Measurements from ENCODE around the gene CYP26B1. TPM values are rescaled to one million over a fixed set of nuclear protein-coding genes. Genes with fewer than 3 reads are reported as not detected.
A peak's percentile ranks its signal among the peaks of the same experiment; 100 is the strongest.

The CYP26B1 gene
- total RNA-seq, 1 donor from 2014 or later = not detected

DNA sequence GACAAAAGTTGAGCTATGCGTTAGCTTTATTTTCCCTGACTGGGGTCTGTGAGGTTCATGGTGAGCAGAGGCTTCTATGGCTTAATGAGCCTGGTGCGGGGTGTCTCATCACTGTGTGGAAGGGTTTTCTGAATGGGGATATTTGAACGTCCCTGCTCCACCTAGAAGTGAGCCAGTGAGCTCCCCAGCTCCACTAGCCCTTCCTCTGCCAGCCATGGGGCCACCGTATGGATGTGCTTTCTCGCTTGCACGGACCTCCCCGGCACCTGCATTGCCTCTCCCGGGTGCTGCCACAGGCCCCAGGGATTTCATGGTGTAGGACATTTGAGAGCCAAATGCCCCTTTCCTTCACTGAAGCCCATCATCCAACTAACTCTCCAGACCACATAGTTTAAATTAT lies 37.8 kb downstream of the CYP26B1 start:
- intact Hi-C loops (cut with micrococcal nuclease) = no loop called here
- Mint-ChIP-seq H3K9me3 (no peaks in the 10 kb centered on the region), H3K4me1 (no peaks in the 10 kb centered on the region), H3K36me3 (ENCODE audit: low read depth) (no peaks in the 10 kb centered on the region), H3K4me3 (no peak overlapping the region), H3K27me3 (no peaks in the 10 kb centered on the region), H3K27ac (no peak overlapping the region)
- no peak for DNase-seq

DNA sequence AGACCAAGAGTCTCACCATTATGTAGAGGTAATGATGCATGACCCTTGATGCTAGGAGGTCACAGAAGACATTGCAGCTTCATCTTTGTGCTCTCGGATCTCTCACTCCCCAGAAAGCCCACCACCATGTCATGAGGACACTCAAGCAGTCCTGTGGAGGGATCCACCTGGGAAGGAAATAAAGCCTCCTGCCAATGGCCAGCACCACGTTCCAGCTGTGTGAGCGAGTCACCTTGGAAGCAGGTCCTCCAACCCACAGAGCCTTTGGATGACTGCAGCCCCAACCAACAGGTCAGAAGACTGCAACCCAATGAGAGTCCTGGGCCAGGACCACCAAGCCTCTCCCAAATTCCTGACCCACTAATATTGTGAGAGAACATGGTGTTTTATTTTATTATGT lies 38.4 kb downstream of the CYP26B1 start:
- Mint-ChIP-seq H3K27me3 (no peaks in the 10 kb centered on the region), H3K36me3 (ENCODE audit: low read depth) (no peaks in the 10 kb centered on the region), H3K27ac (no peak overlapping the region), H3K4me3 (no peak overlapping the region), H3K4me1 (no peaks in the 10 kb centered on the region), H3K9me3 (no peaks in the 10 kb centered on the region)
- intact Hi-C loops (cut with micrococcal nuclease) = no loop called here
- DNase-seq = no peak

DNA sequence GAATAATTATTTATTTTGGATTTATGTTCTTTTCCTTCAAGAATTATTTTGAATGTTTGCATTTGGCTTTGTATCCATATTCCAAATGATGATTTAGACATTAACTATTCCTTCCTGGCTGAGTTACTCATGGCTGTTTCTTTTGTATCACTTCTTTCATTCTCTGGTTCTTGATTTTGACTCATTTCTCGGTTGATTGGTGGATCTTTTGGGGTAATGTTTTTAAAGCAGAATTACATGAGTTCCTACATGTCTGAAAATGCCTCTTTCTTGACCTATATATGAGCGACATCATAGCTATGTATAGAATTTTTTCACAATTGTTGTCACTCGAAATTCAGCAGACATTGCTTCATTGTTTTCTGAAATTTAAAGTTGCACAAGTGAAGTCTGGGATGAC lies 39.5 kb downstream of the CYP26B1 start:
- no peak overlapping the region for H3K4me3 Mint-ChIP-seq

DNA sequence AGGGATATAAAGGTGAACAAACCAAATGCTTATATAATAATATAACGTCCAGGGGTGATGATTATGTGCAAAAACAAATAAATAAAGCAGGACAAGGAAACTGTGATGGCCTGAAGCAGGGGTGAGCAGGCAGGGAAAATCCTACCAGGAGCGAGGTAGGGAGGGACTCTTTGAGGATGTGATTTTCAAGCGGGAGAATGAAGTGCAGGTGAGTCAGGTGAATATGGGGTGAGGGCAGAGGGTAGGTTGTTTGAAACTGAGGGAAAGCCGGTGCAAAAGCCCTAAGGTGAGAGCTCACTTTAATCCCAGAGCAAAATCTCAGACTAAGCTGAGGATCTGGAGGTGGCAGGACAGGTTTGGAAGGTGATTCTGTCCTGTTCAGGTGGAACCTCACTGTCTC lies 40.7 kb downstream of the CYP26B1 start:
- Mint-ChIP-seq H3K27me3 (peaks cover 4% of the 10 kb centered on the region), H3K4me3 (no peak overlapping the region), H3K9me3 (no peaks in the 10 kb centered on the region), H3K36me3 (ENCODE audit: low read depth) (no peaks in the 10 kb centered on the region), H3K4me1 (no peaks in the 10 kb centered on the region), H3K27ac (no peak overlapping the region)
- intact Hi-C loops (cut with micrococcal nuclease) = no loop called here
- no peak for DNase-seq

More for the DNA sequence above, 39.5 kb downstream of the CYP26B1 start:
- intact Hi-C loops (cut with micrococcal nuclease) = no loop called here
- Mint-ChIP-seq H3K27me3 (no peaks in the 10 kb centered on the region), H3K36me3 (ENCODE audit: low read depth) (no peaks in the 10 kb centered on the region), H3K27ac (no peak overlapping the region), H3K9me3 (no peaks in the 10 kb centered on the region), H3K4me1 (no peaks in the 10 kb centered on the region)
- DNase-seq = no peak

DNA sequence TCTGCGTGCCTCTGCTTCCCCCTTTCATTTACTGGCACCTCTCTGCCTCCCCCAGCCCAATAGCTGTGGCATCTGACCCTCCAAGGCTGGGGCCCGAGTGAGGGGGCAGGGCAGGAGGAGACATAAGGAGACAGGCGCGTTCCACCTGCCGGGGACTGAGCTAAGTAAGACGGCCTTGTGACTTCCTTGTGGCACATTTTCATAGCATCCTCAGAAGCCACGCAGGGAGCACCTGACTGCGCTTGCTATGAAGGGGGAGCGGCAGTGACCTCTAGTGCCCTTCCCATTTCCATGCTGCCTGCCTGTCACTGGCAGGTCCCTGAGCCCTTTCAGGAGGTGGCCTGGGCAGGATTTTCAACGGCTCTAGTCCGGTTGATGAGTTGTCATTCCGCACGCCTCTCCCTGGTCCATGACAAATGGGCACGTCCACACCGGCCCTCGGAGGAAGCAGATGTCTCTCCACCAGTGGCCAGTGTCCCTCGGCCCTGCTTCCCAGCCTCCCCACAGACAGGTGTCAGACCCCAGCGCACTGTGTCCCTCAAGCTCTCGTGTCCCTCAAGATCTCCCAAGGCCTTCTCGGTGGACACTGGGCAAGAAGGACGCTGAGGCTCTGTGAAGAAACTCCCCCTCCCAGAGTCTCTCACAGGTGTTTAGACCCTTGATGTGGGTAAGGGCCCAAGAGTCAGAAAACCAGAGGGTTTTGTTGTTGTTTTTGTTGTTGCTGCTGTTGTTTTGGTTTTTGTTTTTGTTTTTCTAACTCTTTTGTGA lies 42.7 kb downstream of the CYP26B1 start:
- peaks cover 6% of the 10 kb centered on the region for H3K27me3 Mint-ChIP-seq
- no peaks in the 10 kb centered on the region for H3K9me3 Mint-ChIP-seq
- H3K4me3 Mint-ChIP-seq = no peak overlapping the region
- no peaks in the 10 kb centered on the region for H3K36me3 Mint-ChIP-seq (ENCODE audit: low read depth)
- no peak for DNase-seq
- intact Hi-C loops (cut with micrococcal nuclease) = no loop called here
- no peak overlapping the region for H3K27ac Mint-ChIP-seq
- no peaks in the 10 kb centered on the region for H3K4me1 Mint-ChIP-seq

DNA sequence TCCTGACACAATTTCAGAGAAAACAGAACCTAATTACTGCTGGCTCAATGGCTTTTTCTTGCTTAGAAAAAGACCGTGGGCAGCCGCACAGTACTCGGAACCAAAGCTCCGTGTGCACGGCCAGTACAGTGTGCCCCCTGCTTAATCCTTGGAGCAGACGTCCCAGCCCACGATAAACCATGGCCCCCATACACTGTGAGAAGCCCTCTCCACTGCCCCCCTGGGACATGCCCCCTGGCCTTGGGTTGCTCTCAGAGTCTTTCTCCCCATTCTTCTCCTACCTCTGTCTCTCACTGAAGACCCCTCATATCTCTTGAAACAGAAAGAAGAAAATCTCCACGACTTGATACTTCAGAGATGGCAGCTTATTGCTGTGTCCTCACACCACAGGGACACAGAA lies 44.0 kb downstream of the CYP26B1 start:
- Mint-ChIP-seq H3K27me3 (peaks cover 6% of the 10 kb centered on the region), H3K4me1 (no peaks in the 10 kb centered on the region), H3K27ac (no peak overlapping the region), H3K4me3 (no peak overlapping the region), H3K9me3 (no peaks in the 10 kb centered on the region), H3K36me3 (ENCODE audit: low read depth) (no peaks in the 10 kb centered on the region)
- intact Hi-C loops (cut with micrococcal nuclease) = no loop called here
- DNase-seq = no peak

DNA sequence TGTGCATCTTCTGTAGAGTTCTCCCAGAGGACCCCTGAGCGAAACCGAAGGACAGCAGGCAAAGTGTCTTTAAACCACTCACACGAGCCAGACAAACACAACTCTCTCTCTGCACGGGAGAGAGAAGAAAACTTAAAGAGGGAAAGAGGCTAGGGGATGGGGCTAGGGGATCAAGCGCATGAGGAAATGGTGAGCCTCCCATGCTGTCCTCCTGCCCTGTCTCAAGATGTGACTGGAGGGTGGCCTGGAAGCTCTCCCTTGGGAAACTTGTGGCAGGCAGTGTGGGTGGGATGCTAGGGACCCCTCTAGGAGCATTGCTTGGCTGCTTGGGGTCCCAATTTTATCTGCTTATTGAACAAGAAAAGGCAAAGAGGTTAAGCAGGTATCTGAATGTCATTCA lies 44.5 kb downstream of the CYP26B1 start:
- Mint-ChIP-seq H3K9me3 (no peaks in the 10 kb centered on the region), H3K4me3 (no peak overlapping the region), H3K27ac (no peak overlapping the region), H3K27me3 (peaks cover 6% of the 10 kb centered on the region), H3K36me3 (ENCODE audit: low read depth) (no peaks in the 10 kb centered on the region), H3K4me1 (no peaks in the 10 kb centered on the region)
- DNase-seq = no peak
- intact Hi-C loops (cut with micrococcal nuclease) = no loop called here

DNA sequence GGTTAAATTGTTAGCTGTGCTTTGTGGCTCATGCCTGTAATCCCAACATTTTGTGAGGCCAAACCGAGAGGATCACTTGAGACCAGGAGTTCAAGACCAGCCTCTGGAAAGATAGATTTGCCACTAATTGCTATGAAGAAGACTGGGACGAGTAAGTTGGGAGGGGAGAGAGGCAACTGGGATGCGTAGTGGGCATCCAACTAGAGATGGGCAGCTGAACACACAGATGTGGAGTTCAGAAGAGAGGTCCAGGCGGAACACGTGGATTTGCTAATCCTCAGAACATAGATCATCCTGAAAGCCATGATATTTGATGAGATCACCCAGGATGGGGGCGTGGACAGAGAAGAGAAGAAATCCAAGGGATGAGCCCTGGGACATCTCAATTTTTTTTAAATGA lies 48.7 kb downstream of the CYP26B1 start:
- Mint-ChIP-seq H3K27ac (no peak overlapping the region), H3K9me3 (no peaks in the 10 kb centered on the region), H3K4me1 (no peaks in the 10 kb centered on the region), H3K4me3 (no peak overlapping the region), H3K36me3 (ENCODE audit: low read depth) (no peaks in the 10 kb centered on the region), H3K27me3 (peaks cover 6% of the 10 kb centered on the region)
- intact Hi-C loops (cut with micrococcal nuclease) = no loop called here
- no peak for DNase-seq

DNA sequence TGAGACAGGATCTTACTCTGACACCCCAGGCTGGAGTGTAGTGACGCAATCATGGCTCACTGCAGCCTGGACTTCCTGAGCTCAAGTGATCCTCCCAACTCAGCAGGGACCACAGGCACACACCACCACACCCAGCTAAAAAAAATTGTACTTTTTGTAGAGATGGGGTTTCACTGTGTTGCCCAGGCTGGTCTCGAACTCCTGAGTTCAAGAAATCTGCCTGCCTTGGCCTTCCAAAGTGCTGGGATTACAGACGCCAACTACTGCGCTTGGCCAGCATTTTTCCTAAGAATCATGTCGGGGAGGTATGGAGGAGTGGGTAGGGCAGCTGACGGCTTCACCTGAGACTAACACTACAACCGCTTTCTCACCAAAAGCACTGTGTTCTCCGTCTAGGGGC lies 50.4 kb downstream of the CYP26B1 start:
- no peaks in the 10 kb centered on the region for H3K36me3 Mint-ChIP-seq (ENCODE audit: low read depth)
- no peaks in the 10 kb centered on the region for H3K4me1 Mint-ChIP-seq
- no peak overlapping the region for H3K4me3 Mint-ChIP-seq
- no peak for DNase-seq
- intact Hi-C loops (cut with micrococcal nuclease) = no loop called here
- H3K27me3 Mint-ChIP-seq = peaks cover 2% of the 10 kb centered on the region
- H3K9me3 Mint-ChIP-seq = no peaks in the 10 kb centered on the region
- no peak overlapping the region for H3K27ac Mint-ChIP-seq

DNA sequence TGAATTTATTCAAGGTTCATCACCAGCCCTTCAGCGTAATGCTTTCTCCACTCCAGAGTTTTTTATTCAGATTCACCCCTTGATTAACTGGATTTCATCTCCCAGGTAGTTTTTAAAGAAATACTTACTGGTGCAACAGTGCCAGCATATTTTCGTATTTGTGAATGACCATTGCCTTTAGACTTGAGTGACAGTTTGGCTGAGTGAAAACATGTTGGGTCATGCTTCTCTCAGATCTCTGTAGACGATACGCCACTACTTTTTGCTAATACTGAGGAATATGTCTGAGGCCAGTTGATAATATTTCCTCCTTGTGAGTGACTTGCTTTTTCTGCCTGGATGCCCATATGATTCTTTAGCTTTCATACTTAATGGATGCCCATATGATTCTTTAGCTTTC lies 51.5 kb downstream of the CYP26B1 start:
- no peaks in the 10 kb centered on the region for H3K4me1 Mint-ChIP-seq
- H3K27me3 Mint-ChIP-seq = no peaks in the 10 kb centered on the region
- H3K9me3 Mint-ChIP-seq = no peaks in the 10 kb centered on the region
- DNase-seq = no peak
- intact Hi-C loops (cut with micrococcal nuclease) = no loop called here
- no peaks in the 10 kb centered on the region for H3K36me3 Mint-ChIP-seq (ENCODE audit: low read depth)
- H3K27ac Mint-ChIP-seq = no peak overlapping the region
- no peak overlapping the region for H3K4me3 Mint-ChIP-seq

DNA sequence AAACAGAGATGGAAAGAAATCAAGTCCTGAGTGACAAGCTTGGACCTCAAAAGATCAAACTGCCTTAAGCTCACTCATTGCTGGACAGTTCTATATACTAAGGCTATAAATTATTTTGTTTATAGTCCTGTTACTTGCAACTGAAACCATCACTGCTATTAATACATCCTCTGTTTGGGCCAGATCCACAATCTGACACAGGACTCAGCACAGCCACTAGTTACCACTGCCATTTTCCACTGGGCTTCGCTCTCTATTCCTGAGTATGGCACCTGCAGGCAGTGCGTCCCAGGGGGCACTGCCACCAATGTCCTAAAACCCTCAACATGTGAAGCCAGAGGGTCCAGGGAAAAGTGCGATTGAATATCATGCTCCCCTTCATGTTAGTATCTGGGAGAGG lies 52.3 kb downstream of the CYP26B1 start:
- no peaks in the 10 kb centered on the region for H3K9me3 Mint-ChIP-seq
- DNase-seq = no peak
- no peak overlapping the region for H3K4me3 Mint-ChIP-seq
- no peak overlapping the region for H3K27ac Mint-ChIP-seq
- H3K36me3 Mint-ChIP-seq (ENCODE audit: low read depth) = no peaks in the 10 kb centered on the region
- H3K27me3 Mint-ChIP-seq = no peaks in the 10 kb centered on the region
- H3K4me1 Mint-ChIP-seq = no peaks in the 10 kb centered on the region
- intact Hi-C loops (cut with micrococcal nuclease) = no loop called here

DNA sequence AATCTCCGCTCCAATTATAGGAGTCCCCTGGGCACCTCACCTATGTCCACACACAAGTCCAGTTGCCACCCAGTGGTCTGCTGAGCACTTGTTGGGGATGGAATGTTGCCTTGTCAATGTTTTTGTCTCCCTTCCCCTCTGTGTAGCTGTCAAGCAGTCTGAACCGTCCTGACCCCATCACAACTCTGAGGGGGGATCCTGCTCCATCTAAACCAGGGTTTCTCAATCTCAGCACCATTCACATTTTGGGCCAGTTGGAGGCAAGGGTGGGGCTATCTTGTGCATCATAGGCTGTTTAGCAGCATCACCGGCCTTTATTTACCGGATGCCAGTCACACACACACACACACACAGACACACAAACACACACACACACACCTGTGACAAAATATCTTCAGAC lies 53.0 kb downstream of the CYP26B1 start:
- H3K27me3 Mint-ChIP-seq = no peaks in the 10 kb centered on the region
- no peak overlapping the region for H3K4me3 Mint-ChIP-seq
- H3K36me3 Mint-ChIP-seq (ENCODE audit: low read depth) = no peaks in the 10 kb centered on the region
- no peak for DNase-seq
- H3K4me1 Mint-ChIP-seq = no peaks in the 10 kb centered on the region
- intact Hi-C loops (cut with micrococcal nuclease) = no loop called here
- H3K27ac Mint-ChIP-seq = no peak overlapping the region
- H3K9me3 Mint-ChIP-seq = no peaks in the 10 kb centered on the region

DNA sequence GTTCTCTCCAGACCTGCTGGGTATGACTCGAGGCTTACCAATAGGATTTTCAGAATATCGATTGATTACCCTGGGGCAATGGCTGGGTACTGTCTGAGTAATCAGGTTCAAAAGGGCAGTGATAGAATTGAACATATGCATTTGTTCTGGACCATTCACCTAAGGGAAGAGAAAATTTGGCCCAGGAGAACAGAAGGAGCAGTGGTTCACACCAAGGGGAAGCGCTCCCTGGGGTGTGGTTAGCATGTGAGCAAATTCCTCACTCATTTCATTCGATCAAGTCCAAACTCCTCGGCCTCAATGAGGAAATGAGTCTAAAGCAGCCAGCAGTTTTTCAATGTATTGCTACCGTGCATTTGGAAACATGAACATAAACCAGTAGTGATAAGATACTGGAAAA lies 55.6 kb downstream of the CYP26B1 start:
- Mint-ChIP-seq H3K27ac (no peak overlapping the region), H3K27me3 (no peaks in the 10 kb centered on the region), H3K9me3 (no peaks in the 10 kb centered on the region), H3K4me3 (no peak overlapping the region), H3K36me3 (ENCODE audit: low read depth) (no peaks in the 10 kb centered on the region), H3K4me1 (no peaks in the 10 kb centered on the region)
- intact Hi-C loops (cut with micrococcal nuclease) = no loop called here
- DNase-seq = peak; percentile 9

DNA sequence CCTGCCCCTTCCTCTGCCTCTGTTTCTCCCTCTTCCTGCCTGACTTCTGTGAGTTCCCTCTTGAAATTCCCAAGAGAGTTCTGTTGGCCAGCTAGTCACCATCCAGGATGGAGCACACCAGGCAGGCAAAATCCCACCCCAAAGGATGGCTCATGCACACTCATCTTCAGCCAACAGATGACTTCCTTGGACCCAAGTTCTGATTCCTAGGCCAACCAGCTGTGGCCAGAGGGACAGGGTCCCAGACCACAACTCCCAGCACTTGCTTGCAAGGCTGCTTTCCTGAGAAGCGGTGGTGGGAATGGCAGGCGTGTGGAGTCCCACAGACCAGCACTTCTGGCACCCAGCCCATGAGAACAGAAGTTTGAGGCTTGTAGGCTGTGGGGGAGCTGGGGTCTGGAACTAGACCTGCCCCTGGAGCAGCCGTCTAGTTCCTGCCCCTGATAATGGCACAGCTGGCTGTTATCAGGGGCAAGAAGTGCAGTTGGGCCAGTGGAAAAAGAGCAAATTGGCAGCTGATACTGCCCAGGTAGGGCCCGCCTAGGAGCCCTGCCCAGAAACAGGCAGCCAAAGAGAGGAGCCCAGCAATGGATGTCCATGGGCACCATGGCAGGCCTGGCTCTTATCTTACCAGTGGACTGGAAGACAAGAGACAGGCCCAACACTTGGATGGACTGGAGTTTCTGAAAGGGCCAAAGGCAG lies 56.7 kb downstream of the CYP26B1 start:
- DNase-seq = peak; percentile 24
- Mint-ChIP-seq H3K9me3 (no peaks in the 10 kb centered on the region), H3K4me1 (no peaks in the 10 kb centered on the region), H3K36me3 (ENCODE audit: low read depth) (no peaks in the 10 kb centered on the region), H3K27ac (no peak overlapping the region), H3K4me3 (no peak overlapping the region), H3K27me3 (no peaks in the 10 kb centered on the region)
- intact Hi-C loops (cut with micrococcal nuclease) = no loop called here

Measured in activated CD4-positive, alpha-beta T cell treated with anti-CD3 and anti-CD28 coated beads, Interleukin-2, amount 10 ng/mL, durations not matched to agents 24 days and 14 days (primary cell).